IMR-90 (cell line): ENCODE measurements around the gene ZNF853. TPM values are rescaled to one million over a fixed set of nuclear protein-coding genes. Genes with fewer than 3 reads are reported as not detected.
"Not testable (repeated sequence)": the region's sequence is repeated elsewhere in the genome, so short reads cannot be mapped to it uniquely, and the experiment has no call there.

Experiments used
- ATAC-seq: fragments of 200-7000 bp; cut with Tn5 transposase; 2 replicates; pipeline ENCODE4 v1.9.1; 2020; ENCODE audit warnings: low read depth, mild to moderate bottlenecking, moderate library complexity
- BruUV-seq: library from RNA; stranded (reverse); fragments of 400-500 nt; replicated peaks from 2 replicates; lab custom pipeline; 2021; lab: Mats Ljungman, UMichigan
- CTCF ChIA-PET: fragments of 300-600 bp; formaldehyde crosslinking; extraction: SDS; loops from one replicate; lab custom pipeline; 2021; ENCODE audit warnings: antibody characterized with exemption; lab: Yijun Ruan, JAX
- POLR2A ChIA-PET: fragments of 300-600 bp; sonication (Branson Sonifier 250); formaldehyde crosslinking; loops from one replicate; lab custom pipeline; 2022; ENCODE audit warnings: antibody characterized with exemption; ENCODE audit not compliant: unreplicated experiment; lab: Charles Lee
- DNase-seq: peaks from one replicate; pipeline ENCODE4 v3.0.0; 2013
- H2AFZ ChIP-seq: replicated peaks from 2 replicates; pipeline ENCODE3; 2013; ENCODE audit warnings: low read length, mild to moderate bottlenecking; ENCODE audit not compliant: poor library complexity
- H2AK5ac ChIP-seq: 2 replicates; pipeline ENCODE4 v1.6.1; 2013; ENCODE audit warnings: low read depth, low read length, inconsistent platforms
- H2AK9ac ChIP-seq: replicated peaks from 2 replicates; pipeline ENCODE3; 2013; ENCODE audit warnings: mild to moderate bottlenecking, low read depth, low read length, moderate library complexity; ENCODE audit not compliant: poor library complexity
- H2BK120ac ChIP-seq: 2 replicates; pipeline ENCODE4 v1.6.1; 2013; ENCODE audit warnings: low read depth, low read length, inconsistent platforms
- H2BK15ac ChIP-seq: 3 replicates; pipeline ENCODE4 v1.6.1; 2013; ENCODE audit warnings: low read depth, low read length, inconsistent platforms
- H2BK20ac ChIP-seq: 2 replicates; pipeline ENCODE4 v1.6.1; 2013; ENCODE audit warnings: low read depth, mild to moderate bottlenecking, inconsistent platforms, low read length, moderate library complexity
- H2BK5ac ChIP-seq: 2 replicates; pipeline ENCODE4 v1.6.1; 2013; ENCODE audit warnings: mild to moderate bottlenecking, low read depth, low read length, inconsistent platforms; ENCODE audit not compliant: poor library complexity, severe bottlenecking
- H3K14ac ChIP-seq: replicated peaks from 2 replicates; pipeline ENCODE4 v1.6.1; 2013; ENCODE audit warnings: low read depth, low read length, inconsistent platforms
- H3K18ac ChIP-seq: 2 replicates; pipeline ENCODE4 v1.6.1; 2013; ENCODE audit warnings: low read depth, low read length, control low read depth
- H3K23ac ChIP-seq: 2 replicates; pipeline ENCODE4 v1.6.1; 2013; ENCODE audit warnings: low read depth, low read length, inconsistent platforms
- H3K27ac ChIP-seq: 2 replicates; pipeline ENCODE4 v1.5.1; 2013; ENCODE audit warnings: mild to moderate bottlenecking, control low read depth, low read length; ENCODE audit not compliant: insufficient read depth
- H3K27me3 ChIP-seq: 2 replicates; pipeline ENCODE4 v1.6.1; 2013; ENCODE audit warnings: low read length; ENCODE audit not compliant: control insufficient read depth, insufficient read depth
- H3K36me3 ChIP-seq: 2 replicates; pipeline ENCODE4 v1.6.1; 2013; ENCODE audit warnings: low read length, mixed read lengths; ENCODE audit not compliant: control insufficient read depth, insufficient read depth
- H3K4ac ChIP-seq: 2 replicates; pipeline ENCODE4 v1.6.1; 2013; ENCODE audit warnings: low read depth, low read length, inconsistent platforms
- H3K4me1 ChIP-seq: 2 replicates; pipeline ENCODE4 v1.6.1; 2013; ENCODE audit warnings: low read length, mixed read lengths; ENCODE audit not compliant: control insufficient read depth, insufficient read depth
- H3K4me2 ChIP-seq: 2 replicates; pipeline ENCODE4 v1.6.1; 2013; ENCODE audit warnings: low read depth, mild to moderate bottlenecking, control low read depth, low read length, moderate library complexity
- H3K4me3 ChIP-seq: 2 replicates; pipeline ENCODE4 v1.5.1; 2013; ENCODE audit warnings: low read depth, mild to moderate bottlenecking, control low read depth, low read length, moderate library complexity; ENCODE audit not compliant: insufficient read depth
- H3K56ac ChIP-seq: 2 replicates; pipeline ENCODE4 v1.6.1; 2013; ENCODE audit warnings: low read length, inconsistent platforms; ENCODE audit not compliant: insufficient read depth; ENCODE audit errors: extremely low read depth
- H3K79me1 ChIP-seq, 2 experiments: 2 replicates each; pipeline ENCODE4 v1.6.1; 2013; ENCODE audit warnings: low read length in 2 of 2, inconsistent platforms in 1 of 2, low read depth in 1 of 2
- H3K9ac ChIP-seq: 2 replicates; pipeline ENCODE4 v1.6.1; 2013; ENCODE audit warnings: low read depth, low read length, control low read depth
- H3K9me1 ChIP-seq: 2 replicates; pipeline ENCODE4 v1.6.1; 2013; ENCODE audit warnings: low read length, inconsistent platforms; ENCODE audit not compliant: insufficient read depth
- H3K9me3 ChIP-seq: 2 replicates; pipeline ENCODE4 v1.6.1; 2013; ENCODE audit warnings: low read length; ENCODE audit not compliant: control insufficient read depth, insufficient read depth
- H4K20me1 ChIP-seq: 2 replicates; pipeline ENCODE4 v1.6.1; 2013; ENCODE audit warnings: low read length, inconsistent platforms; ENCODE audit not compliant: insufficient read depth
- H4K5ac ChIP-seq: 2 replicates; pipeline ENCODE4 v1.6.1; 2013; ENCODE audit warnings: mild to moderate bottlenecking, low read depth, low read length, control low read depth
- H4K8ac ChIP-seq, 2 experiments: 2 replicates each; pipeline ENCODE4 v1.6.1; 2013; ENCODE audit warnings: low read depth in 2 of 2, low read length in 2 of 2, control low read depth in 1 of 2, inconsistent platforms in 1 of 2
- H4K91ac ChIP-seq: 2 replicates; pipeline ENCODE4 v1.6.1; 2013; ENCODE audit warnings: low read depth, low read length, inconsistent platforms; ENCODE audit not compliant: insufficient read depth
- POLR2A ChIP-seq: IDR thresholded peaks from 2 replicates; pipeline ENCODE4 v1.6.1; 2012; ENCODE audit warnings: mild to moderate bottlenecking, low read depth, low read length
- RAD21 ChIP-seq: IDR thresholded peaks from 2 replicates; pipeline ENCODE4 v1.6.1; 2012; ENCODE audit warnings: low read length, improper control_type of control experiment
- SMC3 ChIP-seq: fragments of 150-350 bp; IDR thresholded peaks from 2 replicates; pipeline ENCODE4 v1.6.1; 2016; ENCODE audit warnings: low read depth, mild to moderate bottlenecking, antibody characterized with exemption, low read length, moderate library complexity
- WGBS, 2 experiments: methylation state at CpG; one replicate each; pipeline versions ENCODE4 v1.1.5 to v1.1.7; 2013; ENCODE audit warnings: missing lambda C conversion rate in 2 of 2; ENCODE audit not compliant: insufficient read length in 1 of 2; ENCODE audit errors: extremely low coverage in 2 of 2; 5-methylcytosine and 5-hydroxymethylcytosine counted together
- dilution Hi-C: fragments of 300-500 bp; cut with HindIII; formaldehyde crosslinking; loops from one replicate; pipeline ENCODE4 v1.14.3; 2018; ENCODE audit warnings: low sequenced_read_pairs; ENCODE audit not compliant: unreplicated experiment
- in situ Hi-C: fragments of 300-500 bp; cut with MboI; formaldehyde crosslinking; loops from 3 replicates; pipeline ENCODE4 v1.14.3; 2019; ENCODE audit warnings: low sequenced_read_pairs, inconsistent platforms, mixed read lengths
- intact Hi-C: fragments of 100-400 bp; cut with micrococcal nuclease; formaldehyde crosslinking; loops from 2 replicates; pipeline ENCODE4 v1.10.0; 2022
- polyA plus RNA-seq, 3 experiments: library from polyadenylated mRNA; depleted of rRNA; stranded (reverse); fragments of >200 nt; gene quantifications; 2 replicates each; pipeline ENCODE4 v1.2.3, GENCODE V29; 2012; ENCODE audit warnings: low replicate concordance in 1 of 3
- total RNA-seq: library from RNA; depleted of rRNA; stranded (reverse); fragments of >200 nt; gene quantifications from 2 replicates; pipeline ENCODE4 v1.2.3, GENCODE V29; 2012; rRNA removed

Gene ZNF853
- total and polyA plus RNA-seq, 2 of the 4 experiments (the other 2 are of a cell fraction): 3.4 TPM

DNA sequence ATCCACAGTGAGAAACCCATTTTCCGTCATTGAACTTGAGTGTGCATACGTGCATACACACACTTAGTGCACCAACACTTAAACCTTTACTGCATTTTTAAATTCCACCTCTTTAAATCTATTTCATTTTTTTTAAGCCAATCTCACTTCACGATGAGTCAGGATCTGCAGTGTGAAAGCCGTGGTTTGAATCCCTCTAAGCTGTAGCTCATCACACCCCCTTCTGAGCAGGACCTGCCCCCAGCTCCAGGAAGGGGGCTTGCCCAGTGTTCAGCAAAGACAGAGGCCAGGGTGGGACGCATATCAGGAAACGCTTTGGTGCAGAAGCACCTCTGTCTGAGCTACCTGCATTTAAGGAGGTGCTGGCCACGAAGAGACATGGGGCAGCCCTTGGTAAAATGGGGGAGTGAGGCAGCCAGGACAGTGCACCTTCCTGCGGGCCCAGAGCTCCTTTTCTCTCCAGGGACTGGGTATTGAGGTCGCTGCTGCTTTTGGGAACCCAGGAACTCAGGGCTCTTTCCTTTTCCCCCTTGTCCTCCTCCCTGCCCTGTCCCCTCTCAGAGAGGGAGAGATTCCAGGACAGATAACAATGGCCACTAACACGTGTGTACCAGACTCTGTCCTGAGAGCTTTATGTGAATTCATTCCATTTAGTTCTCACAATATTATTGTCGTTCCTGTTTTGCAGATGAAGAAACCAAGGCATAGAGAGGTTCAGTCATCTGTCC, 43.4 kb downstream of the ZNF853 start (continued):
- TF ChIP-seq RAD21 (no peak), POLR2A (no peak), SMC3 (no peak)

DNA sequence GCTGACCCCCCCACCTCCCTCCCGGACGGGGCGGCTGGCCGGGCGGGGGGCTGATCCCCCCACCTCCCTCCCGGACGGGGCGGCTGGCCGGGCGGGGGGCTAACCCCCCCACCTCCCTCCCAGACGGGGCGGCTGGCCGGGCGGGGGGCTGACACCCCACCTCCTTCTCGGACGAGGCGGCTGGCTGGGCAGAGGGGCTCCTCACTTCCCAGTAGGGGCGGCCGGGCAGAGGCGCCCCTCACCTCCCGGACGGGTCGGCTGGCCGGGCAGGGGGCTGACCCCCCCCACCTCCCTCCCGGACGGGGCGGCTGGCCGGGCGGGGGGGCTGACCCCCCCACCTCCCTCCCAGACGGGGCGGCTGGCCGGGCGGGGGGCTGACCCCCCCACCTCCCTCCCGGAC, 55.4 kb downstream of the ZNF853 start:
- H3K79me1 ChIP-seq, intact Hi-C loops, CTCF ChIA-PET, H4K20me1 ChIP-seq, H3K4me2 ChIP-seq, H3K36me3 ChIP-seq, H4K91ac ChIP-seq, H3K4ac ChIP-seq, H4K8ac ChIP-seq, H3K56ac ChIP-seq, ATAC-seq, H2AK9ac ChIP-seq, H3K27ac ChIP-seq, H4K5ac ChIP-seq, H3K14ac ChIP-seq, H2BK15ac ChIP-seq, in situ Hi-C loops, BruUV-seq, dilution Hi-C loops, H2BK120ac ChIP-seq, H2AFZ ChIP-seq, H3K23ac ChIP-seq, H3K9ac ChIP-seq, H3K4me3 ChIP-seq, POLR2A ChIA-PET, H3K18ac ChIP-seq, H3K4me1 ChIP-seq, H2BK20ac ChIP-seq, H3K9me1 ChIP-seq, DNase-seq, H2AK5ac ChIP-seq, H3K27me3 ChIP-seq, H2BK5ac ChIP-seq: not testable (repeated sequence)
- no CpG with 5 or more reads among the region's 34 CpGs for WGBS, 2 experiments
- H3K9me3 ChIP-seq: peaks cover 25% of the 10 kb centered on the region

Other genes starting within 250 kb of the ZNF853 start
- gene RAC1, start 241.1 kb upstream of the ZNF853 start, total RNA-seq: 127 and 128 TPM in 2 replicates
- gene RAC1, start 241.1 kb upstream of the ZNF853 start, polyA plus RNA-seq (2012; rRNA removed): 360 and 364 TPM in 2 replicates
- 33.5 and 35.3 TPM in 2 replicates for gene DAGLB, start 167.7 kb upstream of the ZNF853 start, total RNA-seq
- gene DAGLB, start 167.7 kb upstream of the ZNF853 start, polyA plus RNA-seq (2012; rRNA removed): 23.4 and 24.5 TPM in 2 replicates
- 162 and 259 TPM in 2 replicates for gene KDELR2, start 131.5 kb upstream of the ZNF853 start, total RNA-seq
- gene KDELR2, start 131.5 kb upstream of the ZNF853 start, polyA plus RNA-seq (2012; rRNA removed): 226 and 237 TPM in 2 replicates
- gene GRID2IP, start 64.1 kb upstream of the ZNF853 start, total RNA-seq: not detected in 2 replicates
- not detected in 2 replicates for gene GRID2IP, start 64.1 kb upstream of the ZNF853 start, polyA plus RNA-seq (2012; rRNA removed)
- gene ZDHHC4, start 38.2 kb upstream of the ZNF853 start, total RNA-seq: 40.0 and 58.3 TPM in 2 replicates
- 42.4 and 43.9 TPM in 2 replicates for gene ZDHHC4, start 38.2 kb upstream of the ZNF853 start, polyA plus RNA-seq (2012; rRNA removed)
- 6.1 and 7.0 TPM in 2 replicates for gene INTS15, start 25.6 kb upstream of the ZNF853 start, total RNA-seq
- gene INTS15, start 25.6 kb upstream of the ZNF853 start, polyA plus RNA-seq (2012; rRNA removed): 20.4 and 20.8 TPM in 2 replicates
- 3.2 and 6.1 TPM in 2 replicates for gene ZNF316, start 21.7 kb downstream of the ZNF853 start, total RNA-seq
- 7.2 and 8.8 TPM in 2 replicates for gene ZNF316, start 21.7 kb downstream of the ZNF853 start, polyA plus RNA-seq (2012; rRNA removed)
- gene ZNF12, start 91.3 kb downstream of the ZNF853 start, total RNA-seq: 20.8 and 22.8 TPM in 2 replicates
- 5.4 and 8.2 TPM in 2 replicates for gene ZNF12, start 91.3 kb downstream of the ZNF853 start, polyA plus RNA-seq (2012; rRNA removed)
- gene RSPH10B2, start 138.5 kb downstream of the ZNF853 start, total RNA-seq: not detected in 2 replicates
- gene RSPH10B2, start 138.5 kb downstream of the ZNF853 start, polyA plus RNA-seq (2012; rRNA removed): not detected in 2 replicates
- 25.5 and 33.3 TPM in 2 replicates for gene CCZ1B, start 210.7 kb downstream of the ZNF853 start, total RNA-seq
- 34.3 and 41.0 TPM in 2 replicates for gene CCZ1B, start 210.7 kb downstream of the ZNF853 start, polyA plus RNA-seq (2012; rRNA removed)